ENCODE data around the gene AKR7A3. TPM values are rescaled to one million over a fixed set of nuclear protein-coding genes. Genes with fewer than 3 reads are reported as not detected.

Gene AKR7A3
- polyA plus RNA-seq, 10 donors: 0.46 to 2.1 (median 0.90) TPM

GRCh38 chr1:19254416-19254815, 34.2 kb downstream of the AKR7A3 start:
- no peak for DNase-seq

- peak; percentile 84 to 98 (median 93) for DNase-seq
These were observed 37.0 kb downstream of the AKR7A3 start, which contains the start of the genes EMC1 and MRTO4 for GRCh38 chr1:19251305-19252196. EMC1 (minus strand) TSS chr1:19251524; CDS start chr1:19251509, 15 bp downstream. MRTO4 (plus strand) TSS chr1:19251805; CDS start chr1:19251836, 31 bp downstream.

DNA sequence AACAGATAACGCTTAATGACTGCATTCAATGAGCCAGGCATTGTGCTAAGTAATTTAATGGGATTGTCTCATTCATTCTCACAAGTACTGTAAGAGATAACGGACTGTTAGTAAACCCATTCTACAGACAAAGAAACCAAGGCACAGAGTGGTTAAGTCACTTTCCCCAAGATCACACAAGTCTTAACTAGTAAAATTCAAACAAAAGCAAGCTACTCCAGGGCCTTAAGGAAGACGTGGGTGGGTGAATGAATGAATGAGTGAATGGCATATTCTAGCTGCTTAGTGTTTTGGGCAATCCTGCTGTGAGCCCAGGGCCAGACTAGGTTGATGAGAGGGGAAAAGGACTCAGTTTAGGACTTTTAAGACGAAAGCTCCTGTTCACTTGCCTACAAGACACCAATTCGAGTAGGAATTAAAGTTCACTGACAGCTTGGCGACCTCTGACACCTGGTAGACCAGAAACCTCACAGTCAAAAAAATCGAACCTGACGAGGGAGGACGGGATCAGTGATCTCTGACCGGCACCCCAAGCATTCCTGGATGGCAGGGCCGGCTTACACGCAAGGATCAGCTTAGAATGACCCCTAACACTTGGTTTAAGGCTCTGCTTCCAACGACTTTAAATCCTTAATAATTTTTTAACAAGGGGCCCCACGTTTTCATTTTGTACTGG, 37.8 kb downstream of the AKR7A3 start:
- no peak for DNase-seq

DNA sequence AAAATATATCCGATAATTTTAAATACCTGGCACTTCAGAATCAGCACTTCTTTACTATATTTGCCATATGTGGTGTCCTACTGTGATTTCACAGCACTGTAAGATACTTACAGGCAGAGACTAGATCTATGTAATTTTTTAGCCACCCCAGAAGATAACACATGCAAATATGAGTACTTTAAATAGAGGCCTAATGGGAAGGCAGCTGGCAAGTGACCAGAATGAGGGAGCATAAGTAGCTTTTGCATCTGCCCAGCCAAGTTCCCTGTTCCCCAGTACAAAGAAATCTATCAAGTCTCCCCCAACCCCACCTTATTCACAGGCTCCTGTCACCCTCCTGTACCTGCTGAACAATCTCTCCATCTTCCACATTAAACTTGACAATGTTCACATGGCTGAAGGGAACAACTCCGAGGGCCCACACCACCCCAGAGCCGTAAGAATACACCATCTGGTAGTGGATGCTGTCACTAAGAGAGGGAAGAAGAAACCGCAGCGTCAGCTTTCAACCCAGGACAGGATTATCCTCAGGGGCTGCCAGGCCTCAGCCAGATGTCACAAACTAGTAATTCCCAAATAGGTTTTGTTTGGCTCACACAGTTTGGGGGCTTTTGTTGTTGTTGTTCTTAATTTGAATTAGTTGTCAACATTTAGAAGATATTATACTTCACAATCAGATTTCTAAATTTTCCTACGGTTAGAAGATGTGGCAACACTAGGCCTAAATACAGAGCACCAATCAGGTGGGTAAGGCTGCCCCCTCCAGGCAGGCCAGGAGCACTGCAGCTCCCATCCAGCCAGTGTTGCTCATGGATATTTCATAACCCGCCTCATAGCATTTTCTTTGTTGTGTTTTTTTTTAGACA, 47.7 kb downstream of the AKR7A3 start:
- peak; percentile 17 to 61 (median 37) for DNase-seq

GRCh38 chr1:19239876-19240275, 48.7 kb downstream of the AKR7A3 start:
- DNase-seq: no peak

DNA sequence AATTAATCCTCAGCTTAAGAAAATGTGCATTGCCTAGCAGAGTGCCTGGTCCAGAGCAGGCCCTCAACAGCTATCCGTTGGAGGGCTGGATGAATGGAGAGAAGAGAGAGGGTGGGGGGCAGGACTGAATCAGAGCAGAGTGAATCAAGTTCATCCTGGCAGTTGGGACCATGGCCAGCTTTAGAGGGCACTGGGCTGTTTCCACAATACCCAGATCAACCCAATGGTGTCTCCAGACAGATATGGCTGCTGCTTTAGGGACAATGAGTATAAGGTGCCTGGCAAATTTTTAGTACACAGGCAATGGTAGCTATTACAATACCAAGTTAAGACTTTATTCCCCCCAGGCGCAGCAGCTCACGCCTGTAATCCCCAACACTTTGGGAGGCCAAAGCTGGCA, 54.3 kb downstream of the AKR7A3 start:
- no peak for DNase-seq

Other genes with a start within 250 kb of the AKR7A3 start
- 10 to 100 TPM; 64.0 to 86.1 (median 77.4) TPM for gene UBR4, start 78.5 kb downstream of the AKR7A3 start, polyA plus RNA-seq (ENCODE audit: insufficient read length in 10 of 10)
- gene EMC1, start 37.2 kb downstream of the AKR7A3 start, polyA plus RNA-seq (ENCODE audit: insufficient read length in 10 of 10): 10 to 100 TPM; 29.9 to 39.8 (median 35.8) TPM
- 10 to 100 TPM; 20.8 to 31.3 (median 26.3) TPM for gene MRTO4, start 37.0 kb downstream of the AKR7A3 start, polyA plus RNA-seq (ENCODE audit: insufficient read length in 10 of 10)
- gene AKR7A2, start 23.4 kb upstream of the AKR7A3 start, polyA plus RNA-seq (ENCODE audit: insufficient read length in 10 of 10): 10 to 100 TPM; 35.3 to 51.0 (median 42.6) TPM
- 10 to 100 TPM in 3 of 10 donors, 1 to 10 TPM in 7; 7.3 to 10.6 (median 9.4) TPM for gene SLC66A1, start 23.6 kb upstream of the AKR7A3 start, polyA plus RNA-seq (ENCODE audit: insufficient read length in 10 of 10)
- 100 to 1,000 TPM; 218 to 290 (median 246) TPM for gene CAPZB, start 196.8 kb upstream of the AKR7A3 start, polyA plus RNA-seq (ENCODE audit: insufficient read length in 10 of 10)